Cardiac fibroblast (primary cell): Measurements from ENCODE around the gene JAZF1.
"Not testable (repeated sequence)": the region's sequence is repeated elsewhere in the genome, so short reads cannot be mapped to it uniquely, and the experiment has no call there.

Experiments
- DNase-seq, 2 donors: peaks; one replicate each; pipeline versions ENCODE4 v3.0.0 to v3.0.0-alpha.2; 2010; ENCODE audit warnings: low read depth in 2 of 2
- H3K4me3 ChIP-seq, 2 donors: replicated peaks in 1 of 2; 1 replicate in 1 of 2; 2 replicates in 1 of 2; pipeline ENCODE4 v1.5.1; 2011; ENCODE audit warnings: low read depth in 2 of 2, low read length in 2 of 2, mild to moderate bottlenecking in 2 of 2, moderate library complexity in 1 of 2
- CTCF ChIP-seq: IDR thresholded peaks from one replicate; pipeline ENCODE4 v1.5.1; 2011; ENCODE audit warnings: low read depth, mild to moderate bottlenecking, low read length, inconsistent platforms

JAZF1 gene

GRCh38 chr7:27897001-27897400 lies 283.6 kb downstream of the JAZF1 start:
- TF ChIP-seq CTCF, result no peak
- no peak for DNase-seq

GRCh38 chr7:27895551-27895950 lies 285.0 kb downstream of the JAZF1 start:
- no peak overlapping the region for H3K4me3 ChIP-seq
- TF ChIP-seq CTCF, result no peak

More at GRCh38 chr7:27897001-27897400, 283.6 kb downstream of the JAZF1 start:
- no peak overlapping the region for H3K4me3 ChIP-seq

GRCh38 chr7:27890205-27890849 lies 290.3 kb downstream of the JAZF1 start:
- no peak overlapping the region for H3K4me3 ChIP-seq
- no peak for DNase-seq
- TF ChIP-seq CTCF, result no peak

More at GRCh38 chr7:27895551-27895950, 285.0 kb downstream of the JAZF1 start:
- DNase-seq, result no peak

- H3K4me3 ChIP-seq, result no peak overlapping the region
- DNase-seq, result no peak
- TF ChIP-seq CTCF, result no peak
Measured at GRCh38 chr7:27889800-27890199, 290.8 kb downstream of the JAZF1 start.

GRCh38 chr7:27888736-27889135 lies 291.9 kb downstream of the JAZF1 start:
- TF ChIP-seq CTCF, result no peak
- no peak overlapping the region for H3K4me3 ChIP-seq
- no peak for DNase-seq

- not testable (repeated sequence) for DNase-seq, H3K4me3 ChIP-seq
Measured at GRCh38 chr7:27886710-27887109, 293.9 kb downstream of the JAZF1 start.

- no peak overlapping the region for H3K4me3 ChIP-seq
- no peak for DNase-seq
- no peak for TF ChIP-seq CTCF
Measured at GRCh38 chr7:27885652-27886051, 294.9 kb downstream of the JAZF1 start.
